ENCODE measurements around the gene TP53RK. TPM values are rescaled to one million over a fixed set of nuclear protein-coding genes. Genes with fewer than 3 reads are reported as not detected.

Gene TP53RK
- total RNA-seq, 4 donors from 2014 or later = 14.6 to 21.3 (median 18.7) TPM

GRCh38 chr20:46666306-46666705 is 22.9 kb downstream of the TP53RK start:
- Histone ChIP-seq H3K36me3 (peaks cover 2 to 11% of the 10 kb centered on the region in 2 donors), H3K9me3 (peaks cover 0 to 12% (median 0%) of the 10 kb centered on the region in 3 donors), H3K27me3 (no peaks in the 10 kb centered on the region), H3K4me3 (no peak overlapping the region), H3K4me1 (no peaks in the 10 kb centered on the region), H3K27ac (no peak overlapping the region)
- ATAC-seq = no peak
- no peak for TF ChIP-seq EP300 (IDR thresholded peaks at IDR 0.05)
- TF ChIP-seq CTCF (IDR thresholded peaks at IDR 0.05) = no peak
- TF ChIP-seq POLR2AphosphoS5 (IDR thresholded peaks at IDR 0.05) = no peak
- no peak for TF ChIP-seq POLR2A (IDR thresholded peaks at IDR 0.05)
- WGBS, 2 donors (ENCODE audit: low coverage in 1 of 2) = 90% methylated on average over 2 of the region's 3 CpGs; no CpG with 5 or more reads in 1 of the 2 donors

- no peaks in the 10 kb centered on the region for H3K27me3 ChIP-seq
- no peak for ATAC-seq
Measured at GRCh38 chr20:46665602-46666001, 23.6 kb downstream of the TP53RK start.

GRCh38 chr20:46663531-46663930 is 25.7 kb downstream of the TP53RK start:
- no peak overlapping the region for H3K4me3 ChIP-seq
- 91 to 97% methylated on average over 3 of the region's 3 CpGs for WGBS, 2 donors (ENCODE audit: low coverage in 1 of 2)
- peaks cover 2 to 7% of the 10 kb centered on the region in 2 donors for H3K36me3 ChIP-seq
- H3K9me3 ChIP-seq = no peaks in the 10 kb centered on the region
- H3K27ac ChIP-seq = no peak overlapping the region
- no peaks in the 10 kb centered on the region for H3K4me1 ChIP-seq
- TF ChIP-seq EP300 (IDR thresholded peaks at IDR 0.05) = no peak
- TF ChIP-seq POLR2A (IDR thresholded peaks at IDR 0.05) = no peak
- no peak for TF ChIP-seq POLR2AphosphoS5 (IDR thresholded peaks at IDR 0.05)
- no peak for TF ChIP-seq CTCF (IDR thresholded peaks at IDR 0.05)
- no peaks in the 10 kb centered on the region for H3K27me3 ChIP-seq
- no peak for ATAC-seq

More at GRCh38 chr20:46665602-46666001, 23.6 kb downstream of the TP53RK start:
- no peak overlapping the region for H3K4me3 ChIP-seq
- 86 to 94% methylated on average over 3 of the region's 3 CpGs for WGBS, 2 donors (ENCODE audit: low coverage in 1 of 2)
- H3K9me3 ChIP-seq = peaks cover 0 to 5% (median 0%) of the 10 kb centered on the region in 3 donors
- H3K4me1 ChIP-seq = no peaks in the 10 kb centered on the region
- H3K27ac ChIP-seq = no peak overlapping the region
- TF ChIP-seq EP300 (IDR thresholded peaks at IDR 0.05) (no peak), CTCF (IDR thresholded peaks at IDR 0.05) (no peak), POLR2AphosphoS5 (IDR thresholded peaks at IDR 0.05) (no peak), POLR2A (IDR thresholded peaks at IDR 0.05) (no peak)
- H3K36me3 ChIP-seq = peaks cover 2 to 11% of the 10 kb centered on the region in 2 donors

- Histone ChIP-seq H3K9me3 (no peaks in the 10 kb centered on the region), H3K27ac (no peak overlapping the region), H3K36me3 (peaks cover 2 to 4% of the 10 kb centered on the region in 2 donors), H3K4me1 (no peaks in the 10 kb centered on the region), H3K27me3 (no peaks in the 10 kb centered on the region), H3K4me3 (no peak overlapping the region)
- 100% methylated on average over 1 of the region's 1 CpG; no CpG with 5 or more reads in 1 of the 2 donors for WGBS, 2 donors (ENCODE audit: low coverage in 1 of 2)
- no peak for TF ChIP-seq CTCF (IDR thresholded peaks at IDR 0.05)
- no peak for TF ChIP-seq EP300 (IDR thresholded peaks at IDR 0.05)
- TF ChIP-seq POLR2A (IDR thresholded peaks at IDR 0.05) = no peak
- TF ChIP-seq POLR2AphosphoS5 (IDR thresholded peaks at IDR 0.05) = no peak
- no peak for ATAC-seq
Measured at GRCh38 chr20:46661659-46662058, 27.6 kb downstream of the TP53RK start.

- peaks cover 2 to 4% of the 10 kb centered on the region in 2 donors for H3K36me3 ChIP-seq
- no peaks in the 10 kb centered on the region for H3K9me3 ChIP-seq
- no peak for TF ChIP-seq POLR2A (IDR thresholded peaks at IDR 0.05)
- H3K27ac ChIP-seq = no peak overlapping the region
- WGBS, 2 donors (ENCODE audit: low coverage in 1 of 2) = 82 to 83% methylated on average over 4 of the region's 4 CpGs
- no peaks in the 10 kb centered on the region for H3K27me3 ChIP-seq
- ATAC-seq = no peak
- no peak overlapping the region for H3K4me3 ChIP-seq
- no peaks in the 10 kb centered on the region for H3K4me1 ChIP-seq
Measured at GRCh38 chr20:46660487-46660886, 28.8 kb downstream of the TP53RK start.
